Stimulated activated naive CD8-positive, alpha-beta T cell treated with anti-CD3 and anti-CD28 coated beads, Interleukin-15, Interleukin-2, amounts not matched to agents 100 ng/mL and 50 ng/mL, for 24 hours (primary cell): Measurements from ENCODE around the gene ARHGAP25.
A peak's percentile ranks its signal among the peaks of the same experiment; 100 is the strongest.

Source experiments
- H3K27ac Mint-ChIP-seq: one replicate; pipeline ENCODE4 v1.8.0; 2021; ENCODE audit warnings: mild to moderate bottlenecking, mixed read lengths
- H3K27me3 Mint-ChIP-seq: one replicate; pipeline ENCODE4 v1.8.0; 2021; ENCODE audit warnings: mixed read lengths
- H3K36me3 Mint-ChIP-seq: one replicate; pipeline ENCODE4 v1.8.0; 2021; ENCODE audit warnings: low read depth, mixed read lengths
- H3K4me1 Mint-ChIP-seq: one replicate; pipeline ENCODE4 v1.8.0; 2021; ENCODE audit warnings: low read depth, mixed read lengths
- H3K4me3 Mint-ChIP-seq: one replicate; pipeline ENCODE4 v1.8.0; 2021; ENCODE audit warnings: mild to moderate bottlenecking, mixed read lengths
- H3K9me3 Mint-ChIP-seq: one replicate; pipeline ENCODE4 v1.8.0; 2021; ENCODE audit warnings: mixed read lengths

Gene ARHGAP25

GRCh38 chr2:68849579-68850030, 115.0 kb downstream of the ARHGAP25 start:
- no peak overlapping the region for H3K27ac Mint-ChIP-seq
- no peaks in the 10 kb centered on the region for H3K9me3 Mint-ChIP-seq
- no peaks in the 10 kb centered on the region for H3K36me3 Mint-ChIP-seq
- H3K4me1 Mint-ChIP-seq = no peaks in the 10 kb centered on the region
- H3K4me3 Mint-ChIP-seq = no peak overlapping the region
- H3K27me3 Mint-ChIP-seq = peaks cover 6% of the 10 kb centered on the region

- Mint-ChIP-seq H3K4me1 (no peaks in the 10 kb centered on the region), H3K9me3 (no peaks in the 10 kb centered on the region), H3K36me3 (no peaks in the 10 kb centered on the region), H3K4me3 (no peak overlapping the region), H3K27me3 (peaks cover 6% of the 10 kb centered on the region), H3K27ac (no peak overlapping the region)
These were observed 115.9 kb downstream of the ARHGAP25 start for GRCh38 chr2:68850524-68850923.

GRCh38 chr2:68853035-68853434, 118.4 kb downstream of the ARHGAP25 start:
- H3K27ac Mint-ChIP-seq = no peak overlapping the region

GRCh38 chr2:68853915-68854314, 119.3 kb downstream of the ARHGAP25 start:
- Mint-ChIP-seq H3K9me3 (no peaks in the 10 kb centered on the region), H3K4me3 (no peak overlapping the region), H3K27ac (no peak overlapping the region), H3K27me3 (no peaks in the 10 kb centered on the region), H3K36me3 (no peaks in the 10 kb centered on the region), H3K4me1 (peaks cover 17% of the 10 kb centered on the region)

More at GRCh38 chr2:68853035-68853434, 118.4 kb downstream of the ARHGAP25 start:
- no peaks in the 10 kb centered on the region for H3K9me3 Mint-ChIP-seq
- no peak overlapping the region for H3K4me3 Mint-ChIP-seq
- no peaks in the 10 kb centered on the region for H3K36me3 Mint-ChIP-seq
- H3K4me1 Mint-ChIP-seq = peaks cover 11% of the 10 kb centered on the region
- H3K27me3 Mint-ChIP-seq = peaks cover 3% of the 10 kb centered on the region

- H3K4me3 Mint-ChIP-seq = no peak overlapping the region
- no peaks in the 10 kb centered on the region for H3K27me3 Mint-ChIP-seq
- no peaks in the 10 kb centered on the region for H3K9me3 Mint-ChIP-seq
- H3K27ac Mint-ChIP-seq = no peak overlapping the region
- peaks cover 17% of the 10 kb centered on the region for H3K4me1 Mint-ChIP-seq
- no peaks in the 10 kb centered on the region for H3K36me3 Mint-ChIP-seq
These were observed 119.9 kb downstream of the ARHGAP25 start for GRCh38 chr2:68854476-68854875.

- Mint-ChIP-seq H3K27me3 (no peaks in the 10 kb centered on the region), H3K4me1 (peaks cover 17% of the 10 kb centered on the region)
These were observed 120.9 kb downstream of the ARHGAP25 start for GRCh38 chr2:68855550-68855949.

GRCh38 chr2:68857202-68857845, 122.7 kb downstream of the ARHGAP25 start:
- Mint-ChIP-seq H3K36me3 (no peaks in the 10 kb centered on the region), H3K4me1 (peaks cover 17% of the 10 kb centered on the region), H3K4me3 (no peak overlapping the region), H3K27ac (peak overlapping the region; percentile 34), H3K9me3 (no peaks in the 10 kb centered on the region), H3K27me3 (no peaks in the 10 kb centered on the region)

More at GRCh38 chr2:68855550-68855949, 120.9 kb downstream of the ARHGAP25 start:
- Mint-ChIP-seq H3K4me3 (no peak overlapping the region), H3K27ac (no peak overlapping the region), H3K36me3 (no peaks in the 10 kb centered on the region), H3K9me3 (no peaks in the 10 kb centered on the region)

- no peaks in the 10 kb centered on the region for H3K36me3 Mint-ChIP-seq
- H3K27me3 Mint-ChIP-seq = no peaks in the 10 kb centered on the region
- peak overlapping the region; percentile 34 for H3K27ac Mint-ChIP-seq
- no peak overlapping the region for H3K4me3 Mint-ChIP-seq
- H3K9me3 Mint-ChIP-seq = no peaks in the 10 kb centered on the region
- peaks cover 17% of the 10 kb centered on the region for H3K4me1 Mint-ChIP-seq
These were observed 123.3 kb downstream of the ARHGAP25 start for GRCh38 chr2:68857855-68858456.

DNA sequence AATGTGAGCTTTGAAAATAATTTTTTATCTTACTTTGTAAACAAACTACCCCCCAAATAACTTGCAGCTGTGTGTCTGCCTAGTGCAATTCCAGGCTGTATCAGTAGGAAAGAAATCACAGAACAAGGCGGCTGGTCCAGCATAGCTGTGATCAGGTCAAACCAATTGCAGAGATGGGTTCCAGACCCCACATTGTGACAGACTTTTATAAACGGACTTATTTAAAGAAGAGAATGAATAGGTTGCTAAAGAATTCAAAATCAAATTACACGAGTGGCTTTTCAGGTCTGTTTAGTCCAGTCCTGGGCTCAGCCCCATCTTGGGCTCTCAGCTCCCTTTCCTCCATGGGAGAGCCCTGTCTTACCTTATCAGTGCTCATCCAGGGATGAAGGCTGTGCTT, 125.5 kb downstream of the ARHGAP25 start:
- H3K27me3 Mint-ChIP-seq = no peaks in the 10 kb centered on the region
- H3K9me3 Mint-ChIP-seq = no peaks in the 10 kb centered on the region
- no peak overlapping the region for H3K27ac Mint-ChIP-seq
- H3K4me1 Mint-ChIP-seq = peaks cover 17% of the 10 kb centered on the region
- no peaks in the 10 kb centered on the region for H3K36me3 Mint-ChIP-seq
- H3K4me3 Mint-ChIP-seq = no peak overlapping the region

- no peak overlapping the region for H3K4me3 Mint-ChIP-seq
- H3K27ac Mint-ChIP-seq = no peak overlapping the region
- no peaks in the 10 kb centered on the region for H3K36me3 Mint-ChIP-seq
- H3K27me3 Mint-ChIP-seq = no peaks in the 10 kb centered on the region
- no peaks in the 10 kb centered on the region for H3K9me3 Mint-ChIP-seq
- peaks cover 17% of the 10 kb centered on the region for H3K4me1 Mint-ChIP-seq
These were observed 126.7 kb downstream of the ARHGAP25 start for GRCh38 chr2:68861330-68861729.

- no peaks in the 10 kb centered on the region for H3K9me3 Mint-ChIP-seq
- no peaks in the 10 kb centered on the region for H3K27me3 Mint-ChIP-seq
- H3K36me3 Mint-ChIP-seq = no peaks in the 10 kb centered on the region
- peaks cover 7% of the 10 kb centered on the region for H3K4me1 Mint-ChIP-seq
- no peak overlapping the region for H3K4me3 Mint-ChIP-seq
- H3K27ac Mint-ChIP-seq = no peak overlapping the region
These were observed 128.3 kb downstream of the ARHGAP25 start for GRCh38 chr2:68862889-68863288.

DNA sequence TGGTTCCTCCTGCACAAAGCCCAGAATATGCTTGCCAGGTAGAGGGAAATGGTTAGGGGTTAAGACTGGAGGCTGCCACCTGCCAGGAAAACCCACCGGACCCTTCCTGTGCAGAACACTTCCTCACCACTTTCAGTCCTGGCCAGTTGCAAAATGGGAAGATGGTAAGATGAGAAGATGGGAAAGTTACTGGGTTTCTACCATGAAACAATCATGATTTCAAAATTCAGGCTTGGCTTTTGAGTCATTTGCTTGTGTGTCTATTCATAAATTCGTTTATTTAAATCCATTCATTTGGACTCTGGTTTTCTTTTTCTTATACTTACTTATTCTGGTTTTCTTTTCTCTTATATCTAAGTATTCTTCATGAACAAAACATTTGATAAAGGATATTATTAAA, 129.4 kb downstream of the ARHGAP25 start:
- H3K36me3 Mint-ChIP-seq = no peaks in the 10 kb centered on the region
- H3K27me3 Mint-ChIP-seq = no peaks in the 10 kb centered on the region
- H3K4me1 Mint-ChIP-seq = no peaks in the 10 kb centered on the region
- H3K9me3 Mint-ChIP-seq = no peaks in the 10 kb centered on the region
- no peak overlapping the region for H3K4me3 Mint-ChIP-seq
- no peak overlapping the region for H3K27ac Mint-ChIP-seq

- no peaks in the 10 kb centered on the region for H3K36me3 Mint-ChIP-seq
These were observed 130.5 kb downstream of the ARHGAP25 start for GRCh38 chr2:68865108-68865507.

GRCh38 chr2:68870215-68870614, 135.6 kb downstream of the ARHGAP25 start:
- Mint-ChIP-seq H3K9me3 (no peaks in the 10 kb centered on the region), H3K4me1 (peaks cover 5% of the 10 kb centered on the region), H3K27me3 (no peaks in the 10 kb centered on the region), H3K4me3 (no peak overlapping the region), H3K36me3 (no peaks in the 10 kb centered on the region), H3K27ac (no peak overlapping the region)

More at GRCh38 chr2:68865108-68865507, 130.5 kb downstream of the ARHGAP25 start:
- H3K4me3 Mint-ChIP-seq = no peak overlapping the region
- H3K9me3 Mint-ChIP-seq = no peaks in the 10 kb centered on the region
- H3K4me1 Mint-ChIP-seq = peaks cover 4% of the 10 kb centered on the region
- no peaks in the 10 kb centered on the region for H3K27me3 Mint-ChIP-seq
- H3K27ac Mint-ChIP-seq = no peak overlapping the region

DNA sequence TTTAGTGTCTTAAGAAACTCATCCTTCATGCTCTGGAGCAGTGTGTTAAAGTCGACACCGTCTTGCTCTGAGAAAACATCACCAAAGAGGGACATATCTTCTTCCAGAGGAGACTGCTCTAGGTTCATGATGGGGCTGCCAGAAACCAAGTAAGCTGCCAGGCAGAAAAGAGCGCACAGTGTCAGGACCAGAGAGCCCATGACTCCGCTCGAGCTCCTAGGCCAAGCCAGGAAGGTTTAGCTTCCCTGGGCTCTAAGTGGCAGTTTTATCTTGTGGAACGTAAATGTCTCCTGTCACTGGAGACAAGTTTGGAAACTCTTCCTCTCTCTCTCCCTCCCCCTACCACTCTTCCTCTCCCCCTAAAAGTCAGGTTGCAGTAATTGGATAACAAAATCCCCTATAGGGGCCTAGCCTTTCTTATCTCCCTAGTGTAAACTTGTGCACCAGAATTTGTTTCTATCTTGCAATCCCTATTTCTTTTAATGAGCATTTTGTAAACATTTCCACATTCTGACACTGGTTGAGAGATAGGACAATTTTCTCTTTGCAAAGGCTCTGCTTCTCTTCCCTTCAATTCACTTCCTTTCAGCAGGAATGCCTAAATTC, 136.7 kb downstream of the ARHGAP25 start, which contains the start of gene BMP10:
TSS of gene BMP10 (minus strand) at position 239 of the 606 bp plus-strand sequence. CDS start at position 200, 39 bp downstream.
- no peaks in the 10 kb centered on the region for H3K9me3 Mint-ChIP-seq
- no peaks in the 10 kb centered on the region for H3K36me3 Mint-ChIP-seq
- no peaks in the 10 kb centered on the region for H3K27me3 Mint-ChIP-seq
- H3K4me3 Mint-ChIP-seq = no peak within 1 kb of the TSS
- H3K4me1 Mint-ChIP-seq = peaks cover 5% of the 10 kb centered on the region
- no peak within 1 kb of the TSS for H3K27ac Mint-ChIP-seq
